Ishikawa (cell line): Measurements from ENCODE around the gene TANGO6.
A peak's percentile ranks its signal among the peaks of the same experiment; 100 is the strongest.

Experiments
- CEBPB ChIP-seq: IDR thresholded peaks from 2 replicates; pipeline ENCODE4 v1.6.1; 2012
- CREB1 ChIP-seq: IDR thresholded peaks from 2 replicates; pipeline ENCODE4 v1.6.1; 2012; ENCODE audit warnings: low read depth
- EGR1 ChIP-seq: IDR thresholded peaks from 2 replicates; pipeline ENCODE4 v1.6.1; 2012
- EP300 ChIP-seq: IDR thresholded peaks from 2 replicates; pipeline ENCODE4 v1.6.1; 2012; ENCODE audit warnings: borderline replicate concordance
- FOXM1 ChIP-seq: IDR thresholded peaks from 2 replicates; pipeline ENCODE4 v1.6.1; 2012; ENCODE audit warnings: low read depth, borderline replicate concordance
- MAX ChIP-seq: IDR thresholded peaks from 2 replicates; pipeline ENCODE4 v1.6.1; 2012
- NFIC ChIP-seq: IDR thresholded peaks from 2 replicates; pipeline ENCODE4 v1.6.1; 2012
- RAD21 ChIP-seq: IDR thresholded peaks from 2 replicates; pipeline ENCODE4 v1.6.1; 2012; ENCODE audit warnings: low read depth
- REST ChIP-seq: IDR thresholded peaks from 2 replicates; pipeline ENCODE4 v1.6.1; 2012; ENCODE audit warnings: low read depth, mild to moderate bottlenecking
- TAF1 ChIP-seq: IDR thresholded peaks from 2 replicates; pipeline ENCODE4 v1.6.1; 2012; ENCODE audit warnings: low read depth, mild to moderate bottlenecking
- TCF12 ChIP-seq: IDR thresholded peaks from 2 replicates; pipeline ENCODE4 v1.6.1; 2012; ENCODE audit warnings: low read depth
- TEAD4 ChIP-seq: IDR thresholded peaks from 2 replicates; pipeline ENCODE4 v1.6.1; 2012
- USF1 ChIP-seq: IDR thresholded peaks from 2 replicates; pipeline ENCODE4 v1.6.1; 2012
- YY1 ChIP-seq: IDR thresholded peaks from 2 replicates; pipeline ENCODE4 v1.6.1; 2012; ENCODE audit warnings: low read depth
- ZBTB7A ChIP-seq: IDR thresholded peaks from 2 replicates; pipeline ENCODE4 v1.6.1; 2012; ENCODE audit warnings: low read depth

The TANGO6 gene

GRCh38 chr16:69112285-69113129 is 269.2 kb downstream of the TANGO6 start:
- TF ChIP-seq YY1: no peak
- TF ChIP-seq RAD21: peak; percentile 65

GRCh38 chr16:69113216-69113615 is 269.9 kb downstream of the TANGO6 start:
- TF ChIP-seq USF1 (no peak), RAD21 (no peak), NFIC (no peak), YY1 (no peak), FOXM1 (no peak), MAX (no peak), TEAD4 (no peak), CREB1 (no peak), REST (no peak), EP300 (no peak), CEBPB (no peak), EGR1 (no peak), ZBTB7A (no peak), TCF12 (no peak), TAF1 (no peak)

GRCh38 chr16:69114346-69114975 is 271.1 kb downstream of the TANGO6 start:
- TF ChIP-seq YY1 (no peak), REST (no peak), EGR1 (no peak), CREB1 (no peak), TEAD4 (no peak), CEBPB (no peak), ZBTB7A (no peak), MAX (no peak), FOXM1 (no peak), RAD21 (no peak), TCF12 (no peak), EP300 (no peak), USF1 (no peak), NFIC (no peak)

- TF ChIP-seq CREB1: no peak
- no peak for TF ChIP-seq TEAD4
- no peak for TF ChIP-seq TAF1
- no peak for TF ChIP-seq CEBPB
- no peak for TF ChIP-seq RAD21
- TF ChIP-seq FOXM1: no peak
- TF ChIP-seq REST: no peak
- TF ChIP-seq YY1: no peak
- no peak for TF ChIP-seq USF1
- TF ChIP-seq ZBTB7A: no peak
- no peak for TF ChIP-seq MAX
- TF ChIP-seq EGR1: no peak
- no peak for TF ChIP-seq NFIC
- no peak for TF ChIP-seq TCF12
- no peak for TF ChIP-seq EP300
Observed at GRCh38 chr16:69114976-69115355, 271.6 kb downstream of the TANGO6 start.
